Measurements from ENCODE around the gene METTL6.

DNA sequence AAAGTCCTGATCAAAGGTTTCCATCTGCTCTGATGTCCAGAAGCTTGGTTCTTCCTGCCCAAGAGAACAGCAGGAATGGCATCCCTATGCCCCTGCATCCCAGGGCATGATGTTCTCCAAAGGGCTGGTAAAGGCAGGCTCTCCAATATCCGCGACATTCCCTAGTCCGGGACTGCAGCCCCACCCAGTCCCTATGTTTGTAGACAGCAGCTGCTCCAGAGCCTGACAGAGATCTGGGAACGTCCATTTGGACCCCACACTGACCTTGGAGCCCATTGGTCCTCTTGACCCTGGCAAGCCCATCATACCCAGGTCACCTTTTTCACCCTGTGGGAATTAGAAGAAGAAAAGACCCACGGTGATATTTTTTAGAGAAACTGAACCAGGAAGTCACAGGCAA lies 47.8 kb upstream of the METTL6 start:
- TF ChIP-seq POLR2A (IDR thresholded peaks at IDR 0.05): no peak
- no peak for TF ChIP-seq POLR2AphosphoS5 (IDR thresholded peaks at IDR 0.05)
- TF ChIP-seq, protein P1, sequence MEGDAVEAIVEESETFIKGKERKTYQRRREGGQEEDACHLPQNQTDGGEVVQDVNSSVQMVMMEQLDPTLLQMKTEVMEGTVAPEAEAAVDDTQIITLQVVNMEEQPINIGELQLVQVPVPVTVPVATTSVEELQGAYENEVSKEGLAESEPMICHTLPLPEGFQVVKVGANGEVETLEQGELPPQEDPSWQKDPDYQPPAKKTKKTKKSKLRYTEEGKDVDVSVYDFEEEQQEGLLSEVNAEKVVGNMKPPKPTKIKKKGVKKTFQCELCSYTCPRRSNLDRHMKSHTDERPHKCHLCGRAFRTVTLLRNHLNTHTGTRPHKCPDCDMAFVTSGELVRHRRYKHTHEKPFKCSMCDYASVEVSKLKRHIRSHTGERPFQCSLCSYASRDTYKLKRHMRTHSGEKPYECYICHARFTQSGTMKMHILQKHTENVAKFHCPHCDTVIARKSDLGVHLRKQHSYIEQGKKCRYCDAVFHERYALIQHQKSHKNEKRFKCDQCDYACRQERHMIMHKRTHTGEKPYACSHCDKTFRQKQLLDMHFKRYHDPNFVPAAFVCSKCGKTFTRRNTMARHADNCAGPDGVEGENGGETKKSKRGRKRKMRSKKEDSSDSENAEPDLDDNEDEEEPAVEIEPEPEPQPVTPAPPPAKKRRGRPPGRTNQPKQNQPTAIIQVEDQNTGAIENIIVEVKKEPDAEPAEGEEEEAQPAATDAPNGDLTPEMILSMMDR (IDR thresholded peaks at IDR 0.05): no peak

Measured in suprapubic skin (tissue), 4 donors.